Stimulated activated CD8-positive, alpha-beta memory T cell treated with anti-CD3 and anti-CD28 coated beads, Interleukin-7, amount 100 ng/mL, for 24 hours (primary cell): ENCODE measurements around the gene TSPAN4.
A peak's percentile ranks its signal among the peaks of the same experiment; 100 is the strongest.

Source experiments
- DNase-seq: peaks from one replicate; pipeline ENCODE4 v3.0.0-alpha.2; 2020; ENCODE audit warnings: low read depth

Gene TSPAN4

GRCh38 chr11:804599-804964 lies 38.1 kb upstream of the TSPAN4 start:
- no peak for DNase-seq

GRCh38 chr11:808427-809286 lies 34.0 kb upstream of the TSPAN4 start:
- no peak for DNase-seq

- DNase-seq: peak; percentile 99
These were observed 33.2 kb upstream of the TSPAN4 start, which contains the start of gene RPLP2 for GRCh38 chr11:809287-810039. Gene RPLP2 (plus strand): TSS chr11:809967. CDS start chr11:810235, 268 bp downstream.

GRCh38 chr11:810040-810567 lies 32.5 kb upstream of the TSPAN4 start:
- no peak for DNase-seq

- no peak for DNase-seq
These were observed 31.0 kb upstream of the TSPAN4 start for GRCh38 chr11:811446-812245.

- DNase-seq: no peak
These were observed 30.3 kb upstream of the TSPAN4 start for GRCh38 chr11:812390-812789.

- no peak for DNase-seq
These were observed 29.6 kb upstream of the TSPAN4 start for GRCh38 chr11:813072-813455.

GRCh38 chr11:813456-814096 lies 29.1 kb upstream of the TSPAN4 start:
- no peak for DNase-seq

- DNase-seq: no peak
These were observed 26.8 kb upstream of the TSPAN4 start for GRCh38 chr11:815675-816432.

- DNase-seq: no peak
These were observed 26.2 kb upstream of the TSPAN4 start for GRCh38 chr11:816433-816779.

- DNase-seq: no peak
These were observed 24.1 kb upstream of the TSPAN4 start, which contains the start of gene PNPLA2 for GRCh38 chr11:818396-819128. Gene PNPLA2 (plus strand): TSS chr11:818914. CDS start chr11:819719, 805 bp downstream.

- peak; percentile 81 for DNase-seq
These were observed 23.3 kb upstream of the TSPAN4 start for GRCh38 chr11:819129-819931.

GRCh38 chr11:819943-820649 lies 22.6 kb upstream of the TSPAN4 start:
- peak; percentile 87 for DNase-seq

GRCh38 chr11:820655-821511 lies 21.8 kb upstream of the TSPAN4 start:
- DNase-seq: no peak

GRCh38 chr11:821512-822371 lies 20.9 kb upstream of the TSPAN4 start:
- DNase-seq: no peak

GRCh38 chr11:823441-824291 lies 19.0 kb upstream of the TSPAN4 start:
- DNase-seq: no peak
